AG09309 (cell line): ENCODE measurements around the gene POLE.
A peak's percentile ranks its signal among the peaks of the same experiment; 100 is the strongest.

ENCODE experiments used
- DNase-seq: peaks from one replicate; pipeline ENCODE4 v3.0.0-alpha.2; 2010; ENCODE audit warnings: low read depth
- H3K4me3 ChIP-seq: 2 replicates; pipeline ENCODE4 v1.5.1; 2011; ENCODE audit warnings: mild to moderate bottlenecking, low read depth, low read length, moderate library complexity; ENCODE audit not compliant: control insufficient read depth
- CTCF ChIP-seq: IDR thresholded peaks from 2 replicates; pipeline ENCODE4 v1.5.1; 2011; ENCODE audit warnings: mild to moderate bottlenecking, low read depth, low read length, inconsistent platforms; ENCODE audit not compliant: insufficient read depth, control insufficient read depth; ENCODE audit errors: missing control alignments

The POLE gene, protein sequence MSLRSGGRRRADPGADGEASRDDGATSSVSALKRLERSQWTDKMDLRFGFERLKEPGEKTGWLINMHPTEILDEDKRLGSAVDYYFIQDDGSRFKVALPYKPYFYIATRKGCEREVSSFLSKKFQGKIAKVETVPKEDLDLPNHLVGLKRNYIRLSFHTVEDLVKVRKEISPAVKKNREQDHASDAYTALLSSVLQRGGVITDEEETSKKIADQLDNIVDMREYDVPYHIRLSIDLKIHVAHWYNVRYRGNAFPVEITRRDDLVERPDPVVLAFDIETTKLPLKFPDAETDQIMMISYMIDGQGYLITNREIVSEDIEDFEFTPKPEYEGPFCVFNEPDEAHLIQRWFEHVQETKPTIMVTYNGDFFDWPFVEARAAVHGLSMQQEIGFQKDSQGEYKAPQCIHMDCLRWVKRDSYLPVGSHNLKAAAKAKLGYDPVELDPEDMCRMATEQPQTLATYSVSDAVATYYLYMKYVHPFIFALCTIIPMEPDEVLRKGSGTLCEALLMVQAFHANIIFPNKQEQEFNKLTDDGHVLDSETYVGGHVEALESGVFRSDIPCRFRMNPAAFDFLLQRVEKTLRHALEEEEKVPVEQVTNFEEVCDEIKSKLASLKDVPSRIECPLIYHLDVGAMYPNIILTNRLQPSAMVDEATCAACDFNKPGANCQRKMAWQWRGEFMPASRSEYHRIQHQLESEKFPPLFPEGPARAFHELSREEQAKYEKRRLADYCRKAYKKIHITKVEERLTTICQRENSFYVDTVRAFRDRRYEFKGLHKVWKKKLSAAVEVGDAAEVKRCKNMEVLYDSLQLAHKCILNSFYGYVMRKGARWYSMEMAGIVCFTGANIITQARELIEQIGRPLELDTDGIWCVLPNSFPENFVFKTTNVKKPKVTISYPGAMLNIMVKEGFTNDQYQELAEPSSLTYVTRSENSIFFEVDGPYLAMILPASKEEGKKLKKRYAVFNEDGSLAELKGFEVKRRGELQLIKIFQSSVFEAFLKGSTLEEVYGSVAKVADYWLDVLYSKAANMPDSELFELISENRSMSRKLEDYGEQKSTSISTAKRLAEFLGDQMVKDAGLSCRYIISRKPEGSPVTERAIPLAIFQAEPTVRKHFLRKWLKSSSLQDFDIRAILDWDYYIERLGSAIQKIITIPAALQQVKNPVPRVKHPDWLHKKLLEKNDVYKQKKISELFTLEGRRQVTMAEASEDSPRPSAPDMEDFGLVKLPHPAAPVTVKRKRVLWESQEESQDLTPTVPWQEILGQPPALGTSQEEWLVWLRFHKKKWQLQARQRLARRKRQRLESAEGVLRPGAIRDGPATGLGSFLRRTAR (N-terminal part only)

DNA sequence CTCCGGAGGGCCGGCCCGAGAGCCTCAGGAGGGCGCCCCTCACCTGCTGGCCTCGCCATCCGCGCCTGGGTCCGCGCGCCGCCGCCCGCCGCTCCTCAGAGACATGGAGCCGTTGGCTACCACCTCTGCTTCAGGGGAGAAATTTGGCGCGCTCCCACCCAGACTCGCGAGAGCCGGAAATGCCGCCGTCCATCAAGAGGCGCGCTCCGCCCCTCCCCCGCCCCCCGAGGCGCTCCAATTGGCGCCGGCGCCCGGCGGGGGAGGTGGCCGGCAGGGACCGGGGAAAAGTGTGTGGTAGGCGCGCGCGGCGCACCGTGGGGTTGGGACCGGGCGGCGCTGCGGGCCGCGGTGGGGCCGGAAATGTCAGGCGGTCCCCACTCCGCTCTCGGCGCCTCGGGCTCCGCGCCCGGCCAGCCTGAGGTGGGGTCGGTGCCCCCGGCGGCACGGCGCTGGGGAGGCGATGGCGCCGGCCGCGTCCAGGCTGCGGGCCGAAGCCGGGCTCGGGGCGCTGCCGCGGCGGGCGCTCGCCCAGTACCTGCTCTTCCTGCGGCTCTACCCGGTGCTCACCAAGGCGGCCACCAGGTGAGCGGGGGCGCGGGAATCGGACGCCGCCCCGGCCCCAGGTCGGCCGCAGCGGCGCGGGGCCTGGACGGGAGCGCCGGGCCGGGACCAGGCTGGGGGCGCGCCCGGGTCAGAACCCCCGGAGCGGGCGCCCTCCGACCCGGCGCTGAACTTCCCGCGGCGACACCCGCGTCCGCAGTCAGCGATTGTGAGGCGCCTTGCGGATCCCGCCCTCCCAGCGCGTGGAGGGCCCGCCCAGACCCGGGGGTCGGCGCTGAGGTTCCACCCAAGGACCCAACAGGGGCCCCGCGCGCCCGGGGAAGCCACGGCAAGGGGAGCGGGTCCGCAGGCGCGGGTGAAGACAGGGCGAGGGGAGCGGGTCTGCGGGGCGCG, at the start of gene POLE, which contains the start of gene PXMP2:
TSS of gene POLE (minus strand) at position 132 of the 954 bp plus-strand sequence. CDS start at position 105, 27 bp downstream.
TSS of gene PXMP2 (plus strand) at position 377 of the 954 bp plus-strand sequence. CDS start at position 461, 84 bp downstream.
- TF ChIP-seq CTCF = no peak
- peak; percentile 54 for DNase-seq
- H3K4me3 ChIP-seq = peak within 1 kb of the TSS; percentile 48

DNA sequence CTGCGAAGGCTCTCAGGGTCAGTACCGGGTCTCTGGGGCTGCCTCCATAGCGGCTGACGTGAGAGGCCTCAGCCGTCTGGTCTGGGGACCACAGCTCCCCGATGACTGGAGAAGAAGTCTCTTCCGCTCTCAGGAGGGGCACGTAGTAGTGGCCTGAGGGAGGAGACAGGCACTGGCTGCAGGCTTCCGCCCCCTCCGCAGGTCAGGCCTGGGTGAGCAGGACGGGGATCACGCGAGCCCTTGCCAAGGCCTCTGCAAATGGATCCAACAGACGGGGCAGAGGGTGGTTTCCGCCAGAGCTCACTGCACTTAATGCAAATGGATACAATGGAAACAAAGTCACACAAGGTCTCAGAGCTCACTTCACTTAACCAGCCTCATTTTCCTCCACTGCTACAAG, 49.8 kb upstream of the POLE start:
- H3K4me3 ChIP-seq = no peak overlapping the region
- no peak for TF ChIP-seq CTCF
- DNase-seq = no peak

GRCh38 chr12:132736378-132736777, 49.2 kb upstream of the POLE start:
- TF ChIP-seq CTCF = no peak
- H3K4me3 ChIP-seq = no peak overlapping the region

DNA sequence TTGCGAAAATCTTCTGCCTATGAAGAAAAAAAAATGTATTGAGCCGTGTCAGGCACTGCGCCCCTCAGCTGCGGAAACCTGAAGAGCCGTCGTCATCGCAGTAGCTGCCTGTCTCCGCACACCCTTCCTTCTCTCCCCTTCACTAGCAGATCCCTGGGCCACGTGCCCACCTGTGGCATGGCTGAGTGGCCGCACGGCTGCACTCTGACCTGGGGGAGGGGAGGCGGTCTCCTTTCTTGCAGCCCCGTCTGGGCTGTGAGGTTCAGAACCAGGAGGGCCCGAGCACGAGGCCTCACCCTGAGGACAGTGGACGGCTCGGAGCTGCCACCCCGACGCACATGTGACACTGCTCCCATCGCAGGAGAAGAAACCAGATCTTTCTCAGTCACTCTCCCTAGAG, 48.4 kb upstream of the POLE start:
- H3K4me3 ChIP-seq = no peak overlapping the region
- no peak for TF ChIP-seq CTCF
- DNase-seq = no peak

More at GRCh38 chr12:132736378-132736777, 49.2 kb upstream of the POLE start:
- DNase-seq = no peak

- TF ChIP-seq CTCF = no peak
- H3K4me3 ChIP-seq = no peak overlapping the region
- DNase-seq = no peak
Measured at GRCh38 chr12:132734206-132734605, 47.1 kb upstream of the POLE start.
